ENCODE measurements around the gene GNB3.

DNA sequence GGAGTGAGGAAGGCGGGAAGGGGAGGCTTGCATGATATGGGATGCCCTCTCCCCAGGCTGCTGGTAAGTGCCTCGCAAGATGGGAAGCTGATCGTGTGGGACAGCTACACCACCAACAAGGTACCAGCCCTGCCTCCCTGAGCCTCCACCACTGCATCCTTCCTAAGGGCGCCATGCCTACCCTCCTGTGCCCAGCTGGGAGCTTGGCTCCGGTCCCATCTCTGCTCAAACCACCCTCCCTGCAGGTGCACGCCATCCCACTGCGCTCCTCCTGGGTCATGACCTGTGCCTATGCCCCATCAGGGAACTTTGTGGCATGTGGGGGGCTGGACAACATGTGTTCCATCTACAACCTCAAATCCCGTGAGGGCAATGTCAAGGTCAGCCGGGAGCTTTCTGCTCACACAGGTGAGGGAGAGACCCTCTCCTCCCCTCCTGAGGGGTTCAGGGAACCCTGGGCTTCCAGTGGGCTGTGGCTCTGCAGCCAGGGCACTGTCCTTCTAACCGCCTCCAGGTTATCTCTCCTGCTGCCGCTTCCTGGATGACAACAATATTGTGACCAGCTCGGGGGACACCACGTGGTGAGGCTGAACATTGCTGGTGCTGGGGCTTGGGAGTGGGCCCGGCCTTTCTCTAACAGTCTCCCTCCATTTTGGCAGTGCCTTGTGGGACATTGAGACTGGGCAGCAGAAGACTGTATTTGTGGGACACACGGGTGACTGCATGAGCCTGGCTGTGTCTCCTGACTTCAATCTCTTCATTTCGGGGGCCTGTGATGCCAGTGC, 2.6 kb downstream of the GNB3 start:
- TF ChIP-seq CTCF (IDR thresholded peaks at IDR 0.05) (peak in 2 of 6 experiments; percentile 7 to 20), POLR2A (IDR thresholded peaks at IDR 0.05) (no peak)

Data from Peyer's patch (tissue), 4 donors.